ENCODE results near the gene ANKRD12. TPM values are rescaled to one million over a fixed set of nuclear protein-coding genes. Genes with fewer than 3 reads are reported as not detected.
A peak's percentile ranks its signal among the peaks of the same experiment; 100 is the strongest.

Gene ANKRD12
- total and polyA plus RNA-seq, 2 experiments from 2014 or later = 23.9 to 92.4 TPM

- TF ChIP-seq, protein P1, sequence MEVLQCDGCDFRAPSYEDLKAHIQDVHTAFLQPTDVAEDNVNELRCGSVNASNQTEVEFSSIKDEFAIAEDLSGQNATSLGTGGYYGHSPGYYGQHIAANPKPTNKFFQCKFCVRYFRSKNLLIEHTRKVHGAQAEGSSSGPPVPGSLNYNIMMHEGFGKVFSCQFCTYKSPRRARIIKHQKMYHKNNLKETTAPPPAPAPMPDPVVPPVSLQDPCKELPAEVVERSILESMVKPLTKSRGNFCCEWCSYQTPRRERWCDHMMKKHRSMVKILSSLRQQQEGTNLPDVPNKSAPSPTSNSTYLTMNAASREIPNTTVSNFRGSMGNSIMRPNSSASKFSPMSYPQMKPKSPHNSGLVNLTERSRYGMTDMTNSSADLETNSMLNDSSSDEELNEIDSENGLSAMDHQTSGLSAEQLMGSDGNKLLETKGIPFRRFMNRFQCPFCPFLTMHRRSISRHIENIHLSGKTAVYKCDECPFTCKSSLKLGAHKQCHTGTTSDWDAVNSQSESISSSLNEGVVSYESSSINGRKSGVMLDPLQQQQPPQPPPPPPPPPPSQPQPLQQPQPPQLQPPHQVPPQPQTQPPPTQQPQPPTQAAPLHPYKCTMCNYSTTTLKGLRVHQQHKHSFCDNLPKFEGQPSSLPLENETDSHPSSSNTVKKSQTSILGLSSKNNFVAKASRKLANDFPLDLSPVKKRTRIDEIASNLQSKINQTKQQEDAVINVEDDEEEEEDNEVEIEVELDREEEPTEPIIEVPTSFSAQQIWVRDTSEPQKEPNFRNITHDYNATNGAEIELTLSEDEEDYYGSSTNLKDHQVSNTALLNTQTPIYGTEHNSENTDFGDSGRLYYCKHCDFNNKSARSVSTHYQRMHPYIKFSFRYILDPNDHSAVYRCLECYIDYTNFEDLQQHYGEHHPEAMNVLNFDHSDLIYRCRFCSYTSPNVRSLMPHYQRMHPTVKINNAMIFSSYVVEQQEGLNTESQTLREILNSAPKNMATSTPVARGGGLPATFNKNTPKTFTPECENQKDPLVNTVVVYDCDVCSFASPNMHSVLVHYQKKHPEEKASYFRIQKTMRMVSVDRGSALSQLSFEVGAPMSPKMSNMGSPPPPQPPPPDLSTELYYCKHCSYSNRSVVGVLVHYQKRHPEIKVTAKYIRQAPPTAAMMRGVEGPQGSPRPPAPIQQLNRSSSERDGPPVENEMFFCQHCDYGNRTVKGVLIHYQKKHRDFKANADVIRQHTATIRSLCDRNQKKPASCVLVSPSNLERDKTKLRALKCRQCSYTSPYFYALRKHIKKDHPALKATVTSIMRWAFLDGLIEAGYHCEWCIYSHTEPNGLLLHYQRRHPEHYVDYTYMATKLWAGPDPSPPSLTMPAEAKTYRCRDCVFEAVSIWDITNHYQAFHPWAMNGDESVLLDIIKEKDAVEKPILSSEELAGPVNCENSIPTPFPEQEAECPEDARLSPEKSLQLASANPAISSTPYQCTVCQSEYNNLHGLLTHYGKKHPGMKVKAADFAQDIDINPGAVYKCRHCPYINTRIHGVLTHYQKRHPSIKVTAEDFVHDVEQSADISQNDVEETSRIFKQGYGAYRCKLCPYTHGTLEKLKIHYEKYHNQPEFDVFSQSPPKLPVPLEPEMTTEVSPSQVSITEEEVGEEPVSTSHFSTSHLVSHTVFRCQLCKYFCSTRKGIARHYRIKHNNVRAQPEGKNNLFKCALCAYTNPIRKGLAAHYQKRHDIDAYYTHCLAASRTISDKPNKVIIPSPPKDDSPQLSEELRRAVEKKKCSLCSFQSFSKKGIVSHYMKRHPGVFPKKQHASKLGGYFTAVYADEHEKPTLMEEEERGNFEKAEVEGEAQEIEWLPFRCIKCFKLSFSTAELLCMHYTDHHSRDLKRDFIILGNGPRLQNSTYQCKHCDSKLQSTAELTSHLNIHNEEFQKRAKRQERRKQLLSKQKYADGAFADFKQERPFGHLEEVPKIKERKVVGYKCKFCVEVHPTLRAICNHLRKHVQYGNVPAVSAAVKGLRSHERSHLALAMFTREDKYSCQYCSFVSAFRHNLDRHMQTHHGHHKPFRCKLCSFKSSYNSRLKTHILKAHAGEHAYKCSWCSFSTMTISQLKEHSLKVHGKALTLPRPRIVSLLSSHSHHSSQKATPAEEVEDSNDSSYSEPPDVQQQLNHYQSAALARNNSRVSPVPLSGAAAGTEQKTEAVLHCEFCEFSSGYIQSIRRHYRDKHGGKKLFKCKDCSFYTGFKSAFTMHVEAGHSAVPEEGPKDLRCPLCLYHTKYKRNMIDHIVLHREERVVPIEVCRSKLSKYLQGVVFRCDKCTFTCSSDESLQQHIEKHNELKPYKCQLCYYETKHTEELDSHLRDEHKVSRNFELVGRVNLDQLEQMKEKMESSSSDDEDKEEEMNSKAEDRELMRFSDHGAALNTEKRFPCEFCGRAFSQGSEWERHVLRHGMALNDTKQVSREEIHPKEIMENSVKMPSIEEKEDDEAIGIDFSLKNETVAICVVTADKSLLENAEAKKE (CRISPR knock-in tag; IDR thresholded peaks at IDR 0.05) = no peak
- TF ChIP-seq POLR2AphosphoS5 (IDR thresholded peaks at IDR 0.05; ENCODE audit: low read depth) = no peak
Measured at GRCh38 chr18:9106094-9106493, 30.5 kb upstream of the ANKRD12 start (continued).

DNA sequence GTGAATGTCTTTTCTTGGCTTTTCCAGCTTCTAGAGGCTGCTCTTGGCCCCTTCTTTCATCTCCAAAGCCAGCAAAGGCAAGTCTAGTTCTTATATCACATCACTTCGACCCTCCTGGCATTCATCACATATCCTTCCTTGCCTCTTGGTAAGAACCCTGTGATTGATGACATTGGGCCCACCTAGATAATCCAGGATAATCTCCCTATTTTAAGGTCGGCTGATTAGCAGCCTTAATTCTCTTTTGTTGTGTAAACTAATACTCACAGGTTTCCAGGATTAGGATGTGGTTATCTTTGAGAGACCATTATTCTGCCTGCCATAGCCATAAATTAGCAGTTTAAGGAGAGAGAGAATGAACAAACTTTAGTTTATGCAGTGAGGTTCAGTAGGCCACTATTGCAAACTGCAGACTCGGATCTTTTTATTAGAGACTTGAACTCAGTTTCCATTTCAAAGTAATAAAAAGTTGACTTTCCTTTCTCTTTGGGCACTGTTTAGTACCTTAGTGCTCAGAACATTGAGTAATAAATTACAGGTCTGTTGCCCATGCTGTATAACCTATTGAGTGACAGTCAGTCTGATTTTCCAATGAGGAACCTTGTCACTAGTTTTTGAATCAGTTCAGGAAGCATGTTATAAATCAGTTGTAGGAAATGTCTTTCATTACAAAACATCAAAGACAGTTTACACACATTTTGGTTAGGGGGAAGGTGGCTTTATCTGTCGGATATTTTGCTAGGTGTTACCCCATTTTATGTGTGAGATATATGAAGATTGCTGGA lies 29.6 kb upstream of the ANKRD12 start:
- H3K27me3 ChIP-seq (ENCODE audit: insufficient read depth) = no peaks in the 10 kb centered on the region
- TF ChIP-seq ZNF331 (CRISPR knock-in tag; IDR thresholded peaks at IDR 0.05; ENCODE audit: low read depth) = no peak
- no peak for TF ChIP-seq ZNF114 (CRISPR knock-in tag; IDR thresholded peaks at IDR 0.05)
- TF ChIP-seq, protein P2, sequence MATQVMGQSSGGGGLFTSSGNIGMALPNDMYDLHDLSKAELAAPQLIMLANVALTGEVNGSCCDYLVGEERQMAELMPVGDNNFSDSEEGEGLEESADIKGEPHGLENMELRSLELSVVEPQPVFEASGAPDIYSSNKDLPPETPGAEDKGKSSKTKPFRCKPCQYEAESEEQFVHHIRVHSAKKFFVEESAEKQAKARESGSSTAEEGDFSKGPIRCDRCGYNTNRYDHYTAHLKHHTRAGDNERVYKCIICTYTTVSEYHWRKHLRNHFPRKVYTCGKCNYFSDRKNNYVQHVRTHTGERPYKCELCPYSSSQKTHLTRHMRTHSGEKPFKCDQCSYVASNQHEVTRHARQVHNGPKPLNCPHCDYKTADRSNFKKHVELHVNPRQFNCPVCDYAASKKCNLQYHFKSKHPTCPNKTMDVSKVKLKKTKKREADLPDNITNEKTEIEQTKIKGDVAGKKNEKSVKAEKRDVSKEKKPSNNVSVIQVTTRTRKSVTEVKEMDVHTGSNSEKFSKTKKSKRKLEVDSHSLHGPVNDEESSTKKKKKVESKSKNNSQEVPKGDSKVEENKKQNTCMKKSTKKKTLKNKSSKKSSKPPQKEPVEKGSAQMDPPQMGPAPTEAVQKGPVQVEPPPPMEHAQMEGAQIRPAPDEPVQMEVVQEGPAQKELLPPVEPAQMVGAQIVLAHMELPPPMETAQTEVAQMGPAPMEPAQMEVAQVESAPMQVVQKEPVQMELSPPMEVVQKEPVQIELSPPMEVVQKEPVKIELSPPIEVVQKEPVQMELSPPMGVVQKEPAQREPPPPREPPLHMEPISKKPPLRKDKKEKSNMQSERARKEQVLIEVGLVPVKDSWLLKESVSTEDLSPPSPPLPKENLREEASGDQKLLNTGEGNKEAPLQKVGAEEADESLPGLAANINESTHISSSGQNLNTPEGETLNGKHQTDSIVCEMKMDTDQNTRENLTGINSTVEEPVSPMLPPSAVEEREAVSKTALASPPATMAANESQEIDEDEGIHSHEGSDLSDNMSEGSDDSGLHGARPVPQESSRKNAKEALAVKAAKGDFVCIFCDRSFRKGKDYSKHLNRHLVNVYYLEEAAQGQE (IDR thresholded peaks at IDR 0.05; ENCODE audit: unreplicated experiment) = no peak
- no peak for TF ChIP-seq JUNB (IDR thresholded peaks at IDR 0.05; ENCODE audit: unreplicated experiment)
- TF ChIP-seq NANOG (IDR thresholded peaks at IDR 0.05; ENCODE audit: borderline replicate concordance) = no peak

More for the DNA sequence above, 29.6 kb upstream of the ANKRD12 start:
- Mint-ChIP-seq H3K4me1 (peaks cover 63% of the 10 kb centered on the region), H3K27me3 (ENCODE audit: insufficient read depth, low read depth, poor library complexity) (no peaks in the 10 kb centered on the region), H3K4me3 (peak overlapping the region; percentile 95), H3K36me3 (ENCODE audit: low read depth) (peaks cover 22% of the 10 kb centered on the region), H3K27ac (peak overlapping the region; percentile 31), H3K9me3 (no peaks in the 10 kb centered on the region)
- Histone ChIP-seq H3K4me2 (peak overlapping the region; percentile 88), H3K27ac (ENCODE audit: low read depth) (peak overlapping the region; percentile 61), H3K36me3 (ENCODE audit: insufficient read depth) (no peaks in the 10 kb centered on the region), H2AFZ (no peak overlapping the region), H3K9me2 (ENCODE audit: insufficient read depth) (no peaks in the 10 kb centered on the region), H3F3A (replicated peaks; ENCODE audit: low read depth) (no peaks in the 10 kb centered on the region), H3K4me3 (peak overlapping the region; percentile 81), H3K4me1 (ENCODE audit: insufficient read depth) (peaks cover 71% of the 10 kb centered on the region), H4K20me1 (replicated peaks; ENCODE audit: insufficient read depth) (peaks cover 32% of the 10 kb centered on the region), H3K79me2 (replicated peaks; ENCODE audit: insufficient read depth) (peaks cover 94% of the 10 kb centered on the region)
- ATAC-seq (no peak), DNase-seq (ENCODE audit: low spot score) (no peak)
